Measurements from ENCODE around the gene APBA2.

DNA sequence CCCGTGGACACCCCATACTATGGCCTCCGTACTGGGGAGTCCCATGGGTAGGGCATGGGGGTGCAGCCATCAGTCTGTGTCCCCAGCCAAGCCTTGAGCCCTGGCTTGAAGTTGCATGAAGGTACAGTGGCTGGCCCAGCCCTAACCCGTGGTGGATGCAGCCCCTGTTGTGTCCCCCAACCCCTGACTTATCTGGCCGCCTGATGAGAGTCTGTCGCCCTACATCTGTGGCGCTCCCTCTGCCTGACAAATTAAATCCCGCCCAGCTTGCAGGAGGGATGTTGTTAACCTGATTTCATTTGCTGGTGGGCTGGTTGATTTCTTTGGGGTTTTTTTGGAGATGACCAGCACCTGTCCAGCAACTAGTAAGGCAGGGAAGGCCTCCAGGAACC, 186.1 kb downstream of the APBA2 start:
- TF ChIP-seq POLR2A (IDR thresholded peaks at IDR 0.05; ENCODE audit: low read length) (no peak), GATA1 (IDR thresholded peaks at IDR 0.05; ENCODE audit: low read depth, low read length) (no peak)
